DOHH2 (cell line): ENCODE results near the gene SEZ6L2.

ENCODE experiments used
- CTCF ChIP-seq: fragments of 200-600 bp; sonication (generic); IDR thresholded peaks from one replicate; pipeline ENCODE4 v1.5.1; 2014; ENCODE audit warnings: antibody characterized with exemption, mild to moderate bottlenecking, low read depth, low read length; ENCODE audit not compliant: poor library complexity, severe bottlenecking
- EZH2phosphoT487 ChIP-seq: fragments of 200-600 bp; sonication (generic); IDR thresholded peaks from 2 replicates; pipeline ENCODE4 v1.6.1; 2017; ENCODE audit warnings: borderline replicate concordance, mild to moderate bottlenecking, antibody characterized with exemption, low read length, moderate library complexity, mixed read lengths

GRCh38 chr16:29913514-29913913, 14.2 kb upstream of the SEZ6L2 start:
- no peak for TF ChIP-seq CTCF
- no peak for TF ChIP-seq EZH2phosphoT487
